HG03558 (cell line): ENCODE measurements around the gene GGA2.
"Not testable (repeated sequence)": the region's sequence is repeated elsewhere in the genome, so short reads cannot be mapped to it uniquely, and the experiment has no call there.

ENCODE experiments used
- ATAC-seq: cut with Tn5 transposase; IDR thresholded peaks from one replicate; pipeline ENCODE4 v1.9.1; 2021; ENCODE audit warnings: moderate number of reproducible peaks; ENCODE audit not compliant: unreplicated experiment; ENCODE audit errors: extremely low read depth

The GGA2 gene

DNA sequence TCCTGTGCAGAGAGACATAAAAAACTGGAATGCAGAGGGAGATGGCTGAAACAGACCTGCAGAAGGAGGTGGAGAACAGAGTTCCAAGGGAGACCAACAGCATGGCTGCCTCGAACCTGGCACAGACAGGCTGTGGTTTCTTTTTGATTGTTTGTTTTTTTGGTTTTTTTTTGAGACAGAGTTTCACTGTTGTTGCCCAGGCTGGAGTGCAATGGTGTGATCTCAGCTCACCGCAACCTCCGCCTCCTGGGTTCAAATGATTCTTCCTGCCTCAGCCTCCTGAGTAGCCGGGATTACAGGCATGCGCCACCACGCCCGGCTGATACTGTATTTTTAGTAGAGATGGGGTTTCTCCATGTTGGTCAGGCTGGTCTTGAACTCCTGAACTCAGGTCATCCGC is 26.8 kb downstream of the GGA2 start:
- not testable (repeated sequence) for ATAC-seq

DNA sequence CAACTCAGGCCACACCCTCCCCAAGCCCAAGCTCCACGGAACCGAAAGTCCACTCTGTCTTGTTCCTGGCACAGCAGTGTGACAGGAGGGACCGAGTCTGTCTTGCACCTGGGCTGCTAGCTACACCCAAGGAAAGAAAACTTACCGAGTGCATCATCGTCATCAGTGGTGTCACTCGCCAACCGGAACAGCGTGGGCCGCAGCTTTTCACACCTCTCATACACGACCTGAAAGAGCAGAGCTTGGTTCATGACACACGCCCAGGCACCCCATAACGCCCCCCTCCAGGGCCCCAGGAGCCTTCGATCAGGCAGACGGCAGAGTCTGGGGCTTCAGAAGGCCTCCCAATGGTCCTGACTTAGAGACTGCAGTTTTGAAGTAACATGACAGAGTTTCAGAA is 27.5 kb downstream of the GGA2 start:
- no peak for ATAC-seq

DNA sequence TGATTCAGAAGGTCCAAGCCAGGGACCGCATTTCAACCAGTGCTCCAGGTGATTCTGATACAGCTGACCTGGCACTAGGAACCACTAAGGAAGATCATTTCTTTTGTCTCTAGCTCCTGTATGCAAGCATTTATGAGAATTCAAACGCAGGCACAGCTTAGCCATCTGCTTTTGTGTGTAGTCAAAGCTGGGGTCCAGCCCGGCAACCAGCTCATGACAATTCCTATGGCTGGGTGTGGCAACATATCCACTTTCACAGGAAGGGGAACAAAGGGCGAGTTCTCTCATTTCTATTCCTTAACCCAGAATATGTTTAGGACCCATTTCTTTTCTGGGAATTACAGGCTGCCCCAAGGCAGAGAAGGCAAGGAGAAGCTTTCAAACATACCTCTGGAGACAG is 30.0 kb downstream of the GGA2 start:
- no peak for ATAC-seq

DNA sequence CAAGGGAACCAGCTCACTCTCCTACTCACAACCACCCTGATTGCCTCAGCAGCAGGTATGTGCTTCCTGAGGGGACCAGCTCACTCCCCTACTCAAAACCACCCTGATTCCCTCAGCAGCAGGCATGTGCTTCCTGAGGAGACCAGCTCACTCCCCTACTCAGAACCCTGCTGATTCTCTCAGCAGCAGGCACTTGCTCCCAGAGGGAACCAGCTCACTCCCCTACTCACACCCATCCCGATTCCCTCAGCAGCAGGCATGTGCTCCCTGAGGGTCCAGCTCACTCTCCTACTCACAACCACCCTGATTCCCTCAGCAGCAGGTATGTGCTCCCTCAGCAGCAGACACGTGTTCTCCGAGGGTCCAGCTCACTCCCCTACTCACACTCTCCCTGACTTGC is 31.2 kb downstream of the GGA2 start:
- ATAC-seq, result no peak

DNA sequence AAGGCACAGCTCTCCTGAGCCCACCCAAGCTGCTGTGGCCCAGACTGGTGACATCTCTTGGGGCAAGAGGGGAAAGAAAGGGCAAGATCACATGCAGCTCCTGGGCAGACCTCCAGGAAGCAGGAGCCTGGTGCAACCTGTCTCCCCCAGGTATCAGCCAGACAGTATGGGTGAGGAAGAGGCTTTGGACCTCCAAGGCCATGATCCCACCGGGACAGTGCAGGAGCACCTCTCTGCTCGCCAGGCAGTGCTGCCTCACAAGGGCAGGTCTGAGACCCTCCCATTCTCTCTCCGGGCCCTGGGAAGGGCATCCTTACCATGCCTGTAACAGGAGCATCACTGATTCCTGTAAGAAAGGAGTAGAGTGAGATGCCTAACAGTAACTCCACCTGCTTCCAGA is 31.7 kb downstream of the GGA2 start:
- ATAC-seq, result no peak

DNA sequence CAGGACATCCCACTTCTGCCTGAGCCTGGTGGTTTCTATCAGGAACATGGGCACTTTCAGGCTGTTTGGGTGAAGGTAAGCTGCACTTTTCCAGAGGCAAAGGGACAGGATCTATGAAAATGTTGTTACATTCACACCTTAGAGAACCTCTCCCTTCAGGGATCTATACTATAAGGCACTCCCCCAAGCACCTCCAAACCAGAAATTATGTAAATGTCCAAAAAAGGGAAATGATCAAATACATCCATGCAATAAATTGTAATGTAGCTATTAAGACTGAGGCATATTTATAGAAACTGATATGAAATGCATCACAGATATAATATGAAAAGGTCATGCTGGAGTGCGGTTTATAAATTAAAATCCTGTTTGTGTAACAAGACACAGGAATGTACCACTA is 34.0 kb downstream of the GGA2 start:
- no peak for ATAC-seq

DNA sequence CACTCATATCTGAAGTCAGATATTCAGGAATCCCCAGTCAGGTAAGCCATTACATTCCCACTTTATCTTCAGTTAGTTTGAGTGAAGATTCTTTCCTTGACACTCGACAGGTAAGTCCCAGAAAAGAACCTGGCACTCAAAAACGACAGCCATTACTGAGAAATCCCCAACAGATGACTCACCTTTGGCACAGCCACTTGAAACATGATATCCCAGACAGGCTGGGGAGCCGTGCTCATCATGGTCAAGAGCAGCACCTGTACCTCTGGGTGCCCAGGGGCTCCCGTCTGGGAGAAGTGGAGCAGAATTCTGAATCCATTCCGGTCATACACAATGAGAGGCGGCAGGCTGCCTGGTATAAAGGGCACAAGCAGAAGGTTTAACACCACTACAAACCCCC is 40.5 kb downstream of the GGA2 start:
- ATAC-seq, result no peak

DNA sequence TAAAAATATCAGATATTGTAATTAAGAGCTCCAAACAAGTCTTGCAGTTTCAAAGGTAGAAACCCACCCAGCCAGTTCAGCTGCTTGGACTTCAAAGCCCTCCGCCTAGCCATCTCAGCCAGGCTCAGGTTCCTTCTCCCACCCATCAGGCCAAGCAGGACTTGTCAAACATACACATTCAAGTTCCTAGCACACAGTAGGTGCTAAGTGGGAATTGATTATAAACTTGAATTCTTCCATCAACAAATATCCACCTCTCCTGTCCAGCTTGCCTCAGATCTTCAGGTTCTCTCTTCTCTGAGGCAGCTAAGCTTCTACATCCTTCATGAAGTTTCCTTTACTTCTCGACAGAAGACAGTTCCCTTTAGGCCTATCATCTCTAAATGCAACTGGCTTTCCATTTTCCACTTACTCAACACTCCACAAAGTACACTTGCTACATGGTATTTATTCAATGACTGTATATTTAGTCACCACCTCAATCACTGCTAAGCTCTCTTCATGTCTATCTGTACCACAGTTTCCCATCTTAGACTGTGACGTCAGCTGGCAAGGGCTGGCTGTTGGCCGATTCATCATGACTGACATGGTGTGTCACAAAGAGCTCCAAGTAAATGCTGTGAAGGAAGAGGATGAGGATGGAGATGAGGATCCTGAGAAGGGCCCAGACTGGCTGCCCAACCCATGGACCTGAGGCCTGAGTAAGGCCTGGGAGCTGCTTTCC is 44.0 kb downstream of the GGA2 start:
- no peak for ATAC-seq

DNA sequence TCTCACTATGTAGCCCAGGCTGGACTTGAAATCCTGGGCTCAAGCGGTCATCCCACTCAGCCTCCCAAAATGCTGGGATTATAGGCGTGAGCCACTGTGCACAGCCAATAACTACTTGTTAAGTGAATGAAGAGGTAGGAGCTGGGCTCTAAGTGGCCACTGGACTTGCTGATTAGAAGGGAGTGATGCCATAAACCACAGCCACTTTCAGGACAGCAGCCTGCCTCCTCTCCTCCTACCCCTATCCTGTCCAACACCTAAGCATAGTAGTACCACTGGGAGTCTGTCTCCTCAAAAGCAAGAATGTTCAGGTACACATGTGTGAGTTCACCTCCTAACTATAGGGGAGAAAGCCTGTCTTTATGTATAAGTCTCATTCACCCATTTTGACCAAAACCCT is 45.1 kb downstream of the GGA2 start:
- ATAC-seq, result no peak

DNA sequence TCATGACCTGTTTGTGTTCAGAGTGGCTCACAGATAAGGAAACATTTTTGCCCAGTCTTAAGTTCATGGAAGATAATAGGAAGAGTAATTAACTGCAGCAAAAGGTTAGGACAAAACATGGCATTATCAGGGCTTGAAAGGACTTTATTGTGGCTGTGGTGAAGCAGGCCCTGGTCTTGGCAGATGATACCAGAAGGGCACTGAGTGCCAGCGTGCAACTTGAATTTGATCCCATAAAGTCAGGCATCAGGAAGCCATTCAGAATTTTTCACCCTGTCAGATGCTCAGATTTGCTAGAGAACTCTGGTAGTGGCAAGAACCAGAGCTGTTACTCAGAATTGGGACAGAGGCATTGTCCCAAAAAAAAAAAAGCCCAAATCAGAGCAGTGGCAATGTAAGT is 46.1 kb downstream of the GGA2 start:
- no peak for ATAC-seq

DNA sequence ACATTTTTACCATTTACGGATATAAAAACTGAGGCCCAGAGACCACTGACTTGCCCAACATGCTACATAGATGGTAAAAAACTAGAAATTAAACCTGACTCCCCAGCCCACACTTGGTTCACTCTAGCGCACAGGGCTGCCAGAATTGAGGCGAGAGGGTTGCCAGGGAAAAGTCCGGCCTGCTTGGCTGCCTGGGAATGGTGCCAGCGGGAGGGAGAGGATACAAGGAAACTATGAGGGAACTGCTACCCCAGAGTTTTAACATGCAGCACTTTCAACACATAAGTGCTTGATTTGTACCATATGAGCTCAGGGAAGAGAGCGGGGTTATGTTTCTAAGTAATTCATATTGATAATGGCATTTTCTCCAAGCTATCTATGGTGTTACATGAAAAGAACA is 47.3 kb downstream of the GGA2 start:
- not testable (repeated sequence) for ATAC-seq

DNA sequence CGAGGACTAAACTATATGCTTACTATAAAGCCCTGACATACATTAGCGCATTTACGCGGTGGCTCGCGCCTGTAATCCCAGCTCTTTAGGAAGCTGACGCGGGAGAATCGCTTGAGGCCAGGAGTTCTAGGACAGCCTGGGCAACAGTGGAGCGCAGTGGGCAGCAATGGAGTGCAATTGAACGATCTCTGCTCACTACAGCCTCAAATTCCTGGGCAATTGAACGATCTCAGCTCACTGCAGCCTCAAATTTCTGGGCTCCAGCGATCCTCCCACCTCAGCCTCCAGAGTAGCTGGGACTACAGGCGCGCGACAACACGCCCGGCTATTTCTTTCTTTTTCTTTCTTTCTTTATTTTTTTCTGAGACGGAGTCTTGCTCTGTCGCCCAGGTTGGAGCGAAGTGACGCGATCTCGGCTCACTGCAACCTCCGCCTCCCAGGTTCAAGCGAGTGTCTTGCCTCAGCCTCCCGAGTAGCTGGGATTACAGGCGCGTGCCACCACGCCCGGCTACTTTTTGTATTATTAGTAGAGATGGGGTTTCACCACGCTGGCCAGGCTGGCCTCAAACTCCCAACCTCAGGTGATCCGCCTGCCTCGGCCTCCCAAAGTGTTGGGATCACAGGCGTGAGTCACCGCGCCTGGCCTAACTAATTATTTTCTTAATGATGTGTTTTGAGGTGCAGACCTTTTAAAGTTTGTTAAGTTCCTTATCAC is 56.8 kb downstream of the GGA2 start:
- no peak for ATAC-seq

DNA sequence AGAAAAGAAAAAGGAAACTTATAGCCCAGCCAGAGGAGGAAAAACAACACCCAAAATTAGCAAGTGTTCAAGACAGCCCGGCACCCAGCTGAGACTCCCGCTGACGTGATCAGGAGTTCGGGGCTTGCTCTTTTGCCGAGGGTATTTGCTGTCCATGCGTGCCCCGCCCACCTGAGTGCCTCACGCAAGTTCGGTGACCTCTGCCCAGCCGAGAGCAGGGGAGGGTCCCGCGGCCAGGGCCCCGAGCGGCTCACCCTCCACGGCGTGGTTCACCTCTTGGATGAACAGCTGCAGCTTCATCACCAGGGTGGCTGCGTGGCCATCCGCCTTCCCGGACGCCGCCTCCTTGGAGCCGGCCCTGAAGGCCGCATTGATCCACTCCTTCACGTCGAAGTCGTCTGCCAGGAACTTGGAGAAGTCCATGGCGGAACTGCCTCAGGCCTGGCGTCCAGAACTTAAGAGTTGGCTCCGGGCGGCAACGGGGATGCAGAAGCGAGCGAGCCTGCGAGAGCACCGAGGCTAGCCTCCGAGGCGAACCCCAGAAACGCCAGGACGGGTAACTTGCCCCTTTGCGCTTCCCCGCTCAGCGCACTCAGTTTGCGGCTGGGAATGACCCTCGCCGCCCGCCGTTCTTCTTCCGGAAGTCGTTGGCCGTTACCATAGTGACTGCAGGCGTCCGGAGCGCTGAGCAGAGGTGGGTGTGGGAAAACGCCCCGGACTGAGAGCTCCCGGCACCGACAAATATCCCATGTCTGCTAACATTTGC is 57.5 kb downstream of the GGA2 start, which contains the start of gene COG7:
COG7 (minus strand) TSS at position 618 of the 766 bp plus-strand sequence; CDS start at position 423, 195 bp downstream.
- ATAC-seq, result no peak

DNA sequence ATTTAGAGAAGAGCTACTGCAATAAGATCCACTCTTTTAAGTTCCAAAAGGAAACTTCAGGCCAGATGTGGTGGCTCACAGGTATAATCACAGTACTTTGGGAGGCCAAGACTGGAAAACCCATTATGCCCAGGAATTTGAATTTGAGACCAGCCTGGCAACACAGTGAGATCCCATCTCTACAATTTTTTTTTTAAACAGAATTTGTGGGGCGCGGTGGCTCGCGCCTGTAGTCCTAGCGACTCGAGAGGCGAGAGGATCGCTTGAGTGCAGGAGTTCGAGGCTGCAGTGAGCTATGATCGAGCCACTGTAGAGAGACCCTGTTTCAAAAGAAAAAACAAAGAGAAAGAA is 58.1 kb downstream of the GGA2 start:
- ATAC-seq, result no peak

DNA sequence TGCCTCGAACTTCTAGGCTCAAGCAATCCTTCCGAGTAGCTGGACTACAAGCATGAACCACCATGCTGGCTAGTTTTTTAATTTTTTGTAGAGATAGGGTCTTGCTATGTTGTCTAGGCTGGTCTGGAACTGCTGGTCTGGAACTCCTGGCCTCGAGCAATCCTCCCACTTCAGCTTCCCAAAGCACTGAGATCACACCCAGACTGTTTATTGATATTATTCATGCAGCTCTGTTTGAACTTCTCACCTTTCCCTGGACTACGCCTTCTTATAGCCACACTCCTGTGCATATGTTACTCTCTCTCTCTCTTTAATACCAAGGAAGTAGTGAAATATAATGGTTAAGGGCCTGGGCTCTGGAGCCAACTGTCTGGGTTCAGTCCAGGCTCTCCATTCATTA is 61.9 kb downstream of the GGA2 start:
- no peak for ATAC-seq

DNA sequence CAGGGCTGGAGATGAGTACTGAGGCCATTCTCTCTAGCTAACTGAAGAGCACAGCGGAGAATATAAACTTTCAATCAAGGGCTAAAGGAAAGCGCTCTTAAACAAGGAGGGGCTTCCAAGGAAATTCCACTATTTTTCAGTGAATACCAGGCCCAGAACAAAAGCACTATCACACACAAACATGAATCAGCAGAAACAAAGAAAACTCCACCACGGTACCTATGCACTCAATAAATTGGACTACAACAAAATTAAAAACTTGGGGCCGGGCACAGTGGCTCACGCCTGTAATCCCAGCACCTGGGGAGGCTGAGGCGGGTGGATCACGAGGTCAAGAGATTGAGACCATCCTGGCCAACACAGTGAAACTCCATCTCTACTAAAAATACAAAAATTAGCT is 72.8 kb downstream of the GGA2 start:
- ATAC-seq, result not testable (repeated sequence)

DNA sequence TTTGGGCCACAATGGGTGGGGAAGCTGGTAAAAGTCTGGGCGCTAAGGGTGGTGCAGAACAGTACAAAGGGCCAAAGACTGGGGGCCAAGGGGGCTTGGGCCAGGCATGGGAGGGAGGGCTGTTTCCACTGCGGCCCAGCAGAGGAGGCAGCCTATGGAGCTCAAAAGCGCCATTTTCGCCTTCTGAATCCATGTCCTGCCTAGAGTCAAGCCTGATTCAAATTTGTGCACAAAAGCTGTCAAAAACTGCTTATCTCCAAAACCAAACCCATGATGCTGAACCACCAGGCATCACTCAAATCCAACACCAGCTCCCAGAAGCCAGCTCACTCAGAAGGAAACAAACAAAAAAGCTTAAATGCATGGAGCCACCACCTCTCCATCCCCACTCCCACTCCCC is 73.3 kb downstream of the GGA2 start:
- ATAC-seq, result no peak

DNA sequence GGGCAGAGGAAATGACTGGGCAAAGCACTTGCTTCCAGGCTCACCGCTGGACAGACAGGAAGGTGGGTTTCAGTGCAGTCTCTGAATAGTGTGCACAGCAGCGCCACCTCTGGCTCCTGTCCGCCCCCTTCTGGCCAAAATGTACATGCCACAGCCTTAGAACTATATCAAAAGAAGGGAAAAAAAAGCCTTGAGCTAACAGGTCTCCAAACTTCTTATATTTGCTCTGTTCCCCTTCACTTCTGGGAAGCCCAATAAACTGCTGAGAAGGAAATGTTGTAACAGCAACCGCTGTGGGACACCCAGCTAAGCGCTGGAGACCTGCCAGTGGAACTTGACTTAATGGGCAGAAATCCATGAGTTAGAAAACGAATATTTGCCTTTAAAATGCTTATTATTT is 74.8 kb downstream of the GGA2 start:
- no peak for ATAC-seq

DNA sequence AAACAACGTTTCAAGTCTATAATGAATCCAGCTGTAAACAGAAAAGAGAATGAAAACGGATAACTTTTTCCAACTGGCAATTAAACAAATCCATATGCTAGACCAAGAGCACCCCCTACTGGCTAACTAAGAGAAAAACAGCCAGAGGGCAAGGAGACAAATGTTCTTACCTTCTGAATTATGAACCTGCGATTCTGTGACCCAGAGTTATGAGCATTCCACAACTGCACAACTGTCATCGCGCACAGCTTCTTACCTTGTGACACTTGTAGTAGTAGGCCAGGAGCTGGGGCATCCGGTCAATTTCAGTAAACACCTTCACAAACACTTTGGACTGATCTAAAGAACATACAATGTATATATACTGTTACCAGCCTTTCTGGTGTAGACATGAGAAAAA is 75.9 kb downstream of the GGA2 start:
- ATAC-seq, result no peak

DNA sequence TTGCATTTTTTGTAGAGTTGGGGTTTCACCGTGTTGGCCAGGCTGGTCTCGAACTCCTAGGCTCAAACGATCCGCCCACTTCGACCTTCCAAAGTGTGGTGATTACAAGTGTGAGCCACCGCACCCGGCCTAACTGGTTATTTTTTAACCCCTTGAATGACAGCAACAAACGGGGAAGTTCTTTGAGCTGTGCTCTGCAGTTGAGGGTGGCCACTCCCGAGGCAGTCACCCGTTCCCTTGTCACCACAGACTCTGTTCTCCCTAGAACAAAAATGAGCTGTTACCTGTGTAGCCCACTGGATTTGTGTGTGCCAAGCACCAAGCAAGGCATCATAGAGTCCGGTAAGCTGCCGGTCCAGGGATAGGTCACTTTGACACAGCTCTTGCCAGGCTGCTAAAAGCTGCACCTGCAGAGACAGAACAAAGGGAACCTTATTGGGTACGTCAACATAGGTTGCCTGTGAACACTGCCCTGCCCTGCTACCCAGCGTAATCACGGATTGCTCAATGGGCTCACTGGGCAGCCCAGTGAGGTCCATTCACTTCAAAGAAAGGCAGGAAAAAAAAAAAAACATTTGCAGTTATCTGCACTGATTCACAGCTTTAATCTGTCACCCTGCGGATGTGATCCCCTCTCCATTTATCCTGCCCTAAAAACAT is 76.9 kb downstream of the GGA2 start:
- no peak for ATAC-seq
